IgD-negative memory B cell (primary cell): Measurements from ENCODE around the gene ZNF8. TPM values are rescaled to one million over a fixed set of nuclear protein-coding genes. Genes with fewer than 3 reads are reported as not detected.

ENCODE experiments used
- H3K27ac Mint-ChIP-seq, 3 donors: one replicate each; pipeline ENCODE4 v1.8.0; 2020 to 2022; ENCODE audit warnings: mild to moderate bottlenecking in 3 of 3, mixed read lengths in 3 of 3, moderate library complexity in 1 of 3
- H3K27me3 Mint-ChIP-seq: one replicate; pipeline ENCODE4 v1.8.0; 2021; ENCODE audit warnings: mixed read lengths
- H3K36me3 Mint-ChIP-seq: one replicate; pipeline ENCODE4 v1.8.0; 2020; ENCODE audit warnings: mild to moderate bottlenecking, mixed read lengths
- H3K4me1 Mint-ChIP-seq, 3 donors: one replicate each; pipeline ENCODE4 v1.8.0; 2020 to 2022; ENCODE audit warnings: mixed read lengths in 3 of 3, mild to moderate bottlenecking in 1 of 3
- H3K4me3 Mint-ChIP-seq, 4 donors: one replicate each; pipeline ENCODE4 v1.8.0; 2020 to 2022; ENCODE audit warnings: mild to moderate bottlenecking in 4 of 4, mixed read lengths in 4 of 4, moderate library complexity in 3 of 4
- H3K9me3 Mint-ChIP-seq, 3 donors: one replicate each; pipeline ENCODE4 v1.8.0; 2020 to 2021; ENCODE audit warnings: mixed read lengths in 3 of 3, mild to moderate bottlenecking in 1 of 3
- polyA plus RNA-seq: library from polyadenylated mRNA; unstranded; fragments of 300-500 nt; fragmentation: Illumina TruSeq; gene quantifications from one replicate; pipeline ENCODE4 v1.2.3, GENCODE V29; 2021

Gene ZNF8
- polyA plus RNA-seq, 1 donor from 2014 or later: 0.98 TPM

DNA sequence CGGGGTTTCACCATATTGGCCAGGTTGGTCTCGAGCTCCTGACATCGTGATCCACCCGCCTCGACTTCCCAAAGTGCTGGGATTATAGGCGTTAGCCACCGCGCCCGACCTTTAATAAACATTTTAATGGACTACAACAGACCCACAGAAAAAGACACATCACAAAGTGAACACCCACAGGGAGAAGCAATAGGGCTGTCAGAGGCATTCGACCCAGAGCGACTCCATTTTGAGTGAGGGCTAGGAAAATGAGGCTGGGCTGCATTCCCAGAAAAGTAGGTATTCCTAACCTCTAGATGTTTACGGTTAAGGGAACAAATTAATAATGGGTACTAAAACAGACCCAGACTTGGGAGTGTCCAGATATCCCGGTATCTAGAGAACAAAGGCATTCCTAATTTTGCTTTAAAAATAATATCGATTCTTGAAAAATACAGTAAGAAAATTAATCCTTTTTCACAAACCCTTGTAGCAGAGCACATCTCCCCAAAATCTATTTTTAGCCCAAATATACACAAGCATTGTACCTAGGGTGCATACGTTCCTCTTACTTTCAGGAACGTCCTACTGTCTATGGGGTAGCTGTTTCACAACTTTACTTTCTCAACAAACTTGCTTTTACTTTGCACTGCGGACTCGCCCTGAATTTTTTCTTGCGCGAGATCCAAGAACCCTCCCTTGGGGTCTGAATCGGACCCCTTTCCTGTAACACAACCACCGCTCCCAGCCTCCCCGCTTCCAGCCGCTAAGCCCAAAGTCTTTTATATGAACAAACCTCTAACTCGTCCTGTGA lies 811 bp upstream of the ZNF8 start:
- H3K27ac Mint-ChIP-seq: peak overlapping the region; percentile 79 to 97 (median 88)
- H3K9me3 Mint-ChIP-seq: peaks cover 6 to 10% (median 8%) of the 10 kb centered on the region in 3 donors
- H3K27me3 Mint-ChIP-seq: no peaks in the 10 kb centered on the region
- H3K4me1 Mint-ChIP-seq: peaks cover 7 to 27% (median 26%) of the 10 kb centered on the region in 3 donors
- peak overlapping the region; percentile 89 to 98 (median 94) for H3K4me3 Mint-ChIP-seq
- H3K36me3 Mint-ChIP-seq: peaks cover 14% of the 10 kb centered on the region

DNA sequence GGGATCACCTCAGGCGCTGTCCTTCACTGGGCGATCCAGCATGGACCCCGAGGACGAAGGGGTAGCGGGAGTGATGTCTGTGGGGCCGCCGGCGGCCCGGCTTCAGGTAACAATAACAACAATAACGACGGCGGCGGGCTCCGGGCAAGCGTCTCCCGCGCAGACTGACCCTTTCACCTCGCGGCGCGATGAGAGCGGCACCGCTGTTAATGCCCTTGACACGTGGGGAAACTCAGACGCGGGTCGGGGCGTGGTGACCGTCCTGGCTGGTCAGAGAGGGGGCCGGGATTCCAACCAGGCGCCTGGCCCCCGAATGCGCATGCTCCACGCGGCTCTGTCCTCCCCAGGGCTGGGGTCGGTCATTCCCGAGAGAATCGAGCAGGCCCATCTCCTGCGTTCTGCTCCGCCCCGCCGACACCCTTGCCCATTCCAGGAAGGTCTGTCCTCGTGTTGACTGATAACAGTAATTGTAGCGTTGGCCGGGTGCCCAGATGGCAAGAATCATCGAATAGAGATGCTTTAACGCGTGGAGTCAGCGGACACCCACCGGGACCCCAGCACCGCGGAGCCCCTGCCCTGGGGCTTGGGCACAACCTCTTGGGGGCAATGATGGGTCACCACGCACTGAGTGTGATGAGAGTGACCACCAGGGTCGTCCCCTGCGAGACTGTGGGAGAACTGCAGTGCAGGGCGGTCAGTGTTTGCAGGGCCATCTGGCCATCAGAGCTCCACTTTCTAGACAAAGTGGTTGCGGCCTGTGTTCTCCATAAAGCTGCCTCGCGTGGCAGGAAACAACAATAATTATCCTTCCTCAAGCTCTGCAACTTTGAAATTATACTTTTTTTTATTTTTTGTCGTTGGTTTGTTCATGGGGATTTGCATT lies 528 bp downstream of the ZNF8 start:
- Mint-ChIP-seq H3K27ac (peak overlapping the region; percentile 79 to 97 (median 88)), H3K4me3 (peak overlapping the region; percentile 89 to 98 (median 94)), H3K36me3 (peaks cover 20% of the 10 kb centered on the region), H3K27me3 (no peaks in the 10 kb centered on the region), H3K4me1 (peaks cover 7 to 27% (median 26%) of the 10 kb centered on the region in 3 donors), H3K9me3 (peaks cover 5 to 9% (median 6%) of the 10 kb centered on the region in 3 donors)

DNA sequence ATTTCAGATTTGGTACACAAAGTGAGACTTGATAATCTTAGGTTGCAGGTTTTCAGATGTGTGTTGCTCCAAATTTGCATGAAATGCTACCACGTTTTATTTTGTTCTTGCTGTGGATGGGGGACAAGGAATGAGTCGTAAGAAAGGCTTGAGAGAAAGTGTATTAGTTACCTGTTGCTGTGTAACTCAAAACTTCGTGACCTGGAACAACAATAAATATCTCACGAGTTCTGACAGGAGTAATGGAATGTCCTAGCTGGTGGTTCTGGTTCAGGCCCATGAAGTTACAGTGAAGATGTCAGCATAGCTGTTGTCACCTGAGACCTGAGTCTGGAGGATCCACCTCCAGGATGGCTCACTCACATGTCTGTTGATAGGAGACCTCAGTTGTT lies 1.2 kb downstream of the ZNF8 start:
- Mint-ChIP-seq H3K27ac (no peak overlapping the region), H3K36me3 (peaks cover 16% of the 10 kb centered on the region), H3K4me3 (peak overlapping the region; percentile 89 to 98 (median 94)), H3K27me3 (no peaks in the 10 kb centered on the region), H3K9me3 (peaks cover 0 to 4% (median 3%) of the 10 kb centered on the region in 3 donors), H3K4me1 (peaks cover 5 to 27% (median 26%) of the 10 kb centered on the region in 3 donors)

DNA sequence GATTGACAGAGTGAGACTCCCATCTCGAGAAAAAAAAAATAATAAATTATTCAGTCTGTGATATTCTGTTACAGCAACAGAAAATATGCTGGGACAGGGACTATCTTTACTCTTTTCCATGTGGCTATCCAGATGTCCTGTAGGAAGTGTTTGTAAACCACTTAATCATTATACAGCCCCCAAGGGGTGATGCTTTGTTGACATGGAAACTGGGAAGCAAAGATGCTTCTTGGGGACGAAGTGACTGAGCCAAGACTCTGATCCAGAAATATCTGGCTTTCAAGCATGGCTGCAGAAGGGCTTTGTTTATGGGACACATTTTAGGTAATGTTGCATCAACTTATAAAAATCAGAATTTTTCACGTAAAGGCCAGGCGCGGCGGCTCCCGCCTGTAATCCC lies 5.4 kb downstream of the ZNF8 start:
- Mint-ChIP-seq H3K9me3 (no peaks in the 10 kb centered on the region), H3K36me3 (peaks cover 10% of the 10 kb centered on the region), H3K4me1 (peaks cover 2 to 17% (median 16%) of the 10 kb centered on the region in 3 donors), H3K27ac (no peak overlapping the region), H3K4me3 (no peak overlapping the region), H3K27me3 (no peaks in the 10 kb centered on the region)

DNA sequence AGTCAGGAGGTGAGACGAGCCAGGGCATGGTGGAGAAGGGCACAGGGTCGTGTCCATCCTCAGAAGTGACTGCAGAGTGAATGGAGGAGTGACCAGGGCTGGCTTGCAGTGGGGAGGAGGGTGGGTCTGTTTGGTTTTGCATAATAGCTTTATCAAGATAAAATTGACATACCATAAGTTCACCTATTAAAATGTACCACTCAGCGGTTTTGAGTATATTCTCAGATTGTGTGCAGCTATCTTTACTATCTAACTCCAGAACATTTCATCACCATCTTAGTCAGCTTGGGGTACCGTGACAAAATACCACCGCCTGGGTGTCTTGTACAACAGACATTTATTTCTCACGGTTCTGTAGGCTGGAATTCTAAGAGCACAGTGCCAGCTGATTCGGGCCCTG lies 13.2 kb downstream of the ZNF8 start:
- no peak overlapping the region for H3K27ac Mint-ChIP-seq
- H3K36me3 Mint-ChIP-seq: peaks cover 28% of the 10 kb centered on the region
- H3K27me3 Mint-ChIP-seq: no peaks in the 10 kb centered on the region
- H3K9me3 Mint-ChIP-seq: peaks cover 10 to 11% (median 10%) of the 10 kb centered on the region in 3 donors
- H3K4me3 Mint-ChIP-seq: no peak overlapping the region
- peaks cover 0 to 1% (median 0%) of the 10 kb centered on the region in 3 donors for H3K4me1 Mint-ChIP-seq

DNA sequence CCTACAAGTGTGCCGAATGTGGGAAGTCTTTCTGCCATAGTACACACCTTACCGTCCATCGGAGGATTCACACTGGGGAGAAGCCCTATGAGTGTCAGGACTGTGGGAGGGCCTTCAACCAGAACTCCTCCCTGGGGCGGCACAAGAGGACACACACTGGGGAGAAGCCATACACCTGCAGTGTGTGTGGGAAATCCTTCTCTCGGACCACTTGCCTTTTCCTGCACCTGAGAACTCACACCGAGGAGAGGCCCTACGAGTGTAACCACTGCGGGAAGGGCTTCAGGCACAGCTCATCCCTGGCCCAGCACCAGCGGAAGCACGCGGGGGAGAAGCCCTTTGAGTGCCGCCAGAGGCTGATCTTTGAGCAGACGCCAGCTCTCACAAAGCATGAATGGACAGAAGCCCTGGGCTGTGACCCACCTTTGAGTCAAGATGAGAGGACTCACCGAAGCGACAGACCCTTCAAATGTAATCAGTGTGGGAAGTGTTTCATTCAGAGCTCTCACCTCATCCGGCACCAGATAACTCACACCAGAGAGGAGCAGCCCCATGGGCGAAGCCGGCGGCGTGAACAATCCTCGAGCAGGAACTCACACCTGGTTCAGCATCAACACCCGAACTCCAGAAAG lies 16.1 kb downstream of the ZNF8 start:
- peak overlapping the region in 1 of 4 donors; percentile 9 for H3K4me3 Mint-ChIP-seq
- H3K27me3 Mint-ChIP-seq: no peaks in the 10 kb centered on the region
- H3K27ac Mint-ChIP-seq: no peak overlapping the region
- peaks cover 0 to 1% (median 0%) of the 10 kb centered on the region in 3 donors for H3K4me1 Mint-ChIP-seq
- H3K36me3 Mint-ChIP-seq: peaks cover 31% of the 10 kb centered on the region
- peaks cover 7 to 11% (median 10%) of the 10 kb centered on the region in 3 donors for H3K9me3 Mint-ChIP-seq

DNA sequence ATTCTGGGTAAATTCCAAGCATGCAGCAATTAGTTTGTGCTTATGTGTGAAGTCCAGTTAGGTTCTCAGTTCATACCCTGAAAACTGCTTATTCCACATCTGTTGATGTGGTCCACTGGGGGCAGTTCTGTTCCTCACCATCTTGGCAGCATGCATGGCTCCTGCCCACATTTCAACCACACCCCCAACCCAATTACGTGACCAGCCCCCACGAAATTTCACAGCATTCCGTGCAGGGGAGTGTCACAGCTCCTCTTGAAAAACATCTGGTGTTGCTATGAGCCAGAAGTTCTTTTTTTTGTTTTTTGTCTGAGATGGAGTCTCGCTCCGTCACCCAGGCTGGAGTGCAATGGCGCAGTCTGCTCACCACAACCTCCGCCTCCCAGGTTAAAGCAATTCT lies 17.3 kb downstream of the ZNF8 start:
- no peak overlapping the region for H3K4me3 Mint-ChIP-seq
- H3K27me3 Mint-ChIP-seq: no peaks in the 10 kb centered on the region
- H3K27ac Mint-ChIP-seq: peak overlapping the region in 1 of 3 donors; percentile 39
- H3K9me3 Mint-ChIP-seq: peaks cover 10 to 13% (median 10%) of the 10 kb centered on the region in 3 donors
- H3K36me3 Mint-ChIP-seq: peaks cover 30% of the 10 kb centered on the region
- H3K4me1 Mint-ChIP-seq: peaks cover 0 to 1% (median 0%) of the 10 kb centered on the region in 3 donors

DNA sequence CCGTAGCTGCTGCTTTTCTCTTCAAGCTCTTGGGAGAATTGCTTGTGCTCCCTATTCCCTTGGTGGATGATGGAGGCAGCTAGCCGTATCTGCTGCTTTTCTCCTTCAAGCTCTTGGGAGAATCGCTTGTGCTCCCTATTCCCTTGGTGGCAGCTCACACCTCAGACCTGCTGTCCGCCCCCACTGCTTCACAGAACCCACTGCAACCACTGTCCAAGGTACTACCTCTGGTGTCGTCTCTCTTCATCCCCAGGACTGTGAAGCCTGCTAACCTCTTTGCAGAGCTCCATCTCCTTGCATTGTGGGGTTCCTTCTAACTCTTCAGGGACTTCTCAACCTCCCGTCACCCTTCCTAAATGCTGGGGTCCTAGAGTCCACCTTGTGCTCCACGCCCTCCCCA lies 21.9 kb downstream of the ZNF8 start:
- peaks cover 8 to 11% (median 10%) of the 10 kb centered on the region in 3 donors for H3K4me1 Mint-ChIP-seq
- peaks cover 16% of the 10 kb centered on the region for H3K36me3 Mint-ChIP-seq
- H3K9me3 Mint-ChIP-seq: peaks cover 0 to 6% (median 3%) of the 10 kb centered on the region in 3 donors
- H3K4me3 Mint-ChIP-seq: peak overlapping the region in 1 of 4 donors; percentile 43
- H3K27ac Mint-ChIP-seq: peak overlapping the region in 1 of 3 donors; percentile 57
- no peaks in the 10 kb centered on the region for H3K27me3 Mint-ChIP-seq

DNA sequence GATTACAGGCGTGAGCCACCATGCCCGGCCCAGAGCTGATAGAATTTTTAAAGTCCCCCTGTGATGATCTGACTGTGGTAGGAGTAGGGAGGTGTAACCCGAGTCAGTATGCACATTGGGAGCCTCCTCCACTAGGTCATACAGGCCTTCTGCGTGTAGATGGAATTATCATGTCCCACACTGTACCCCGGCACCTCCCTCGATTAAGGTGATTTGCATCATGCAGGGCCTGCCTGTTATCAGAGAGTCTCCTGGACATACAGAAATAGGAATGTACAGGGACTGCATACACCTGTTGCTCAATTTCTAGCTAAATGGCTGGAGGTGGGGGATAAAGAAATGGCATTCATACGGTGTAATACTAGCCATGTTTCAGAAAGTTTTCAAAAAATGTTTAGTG lies 25.5 kb downstream of the ZNF8 start:
- peaks cover 16 to 28% (median 18%) of the 10 kb centered on the region in 3 donors for H3K4me1 Mint-ChIP-seq
- peak overlapping the region; percentile 94 to 100 (median 99) for H3K4me3 Mint-ChIP-seq
- peaks cover 8% of the 10 kb centered on the region for H3K36me3 Mint-ChIP-seq

DNA sequence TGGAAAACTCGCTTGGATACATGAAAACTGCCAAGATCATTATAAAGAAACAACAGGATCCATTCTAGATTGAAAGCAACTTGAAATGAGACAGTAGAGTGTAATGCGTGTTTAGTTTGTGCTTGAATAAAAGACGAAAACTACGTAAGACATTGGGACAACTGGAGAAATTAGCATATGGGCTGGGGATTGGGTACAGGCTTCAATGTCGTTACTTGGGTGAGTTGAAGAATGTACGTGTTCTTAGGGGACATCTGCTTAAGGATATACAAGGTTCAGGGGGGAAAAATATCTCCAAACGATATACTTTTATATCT lies 26.0 kb downstream of the ZNF8 start:
- H3K27me3 Mint-ChIP-seq: no peaks in the 10 kb centered on the region
- peaks cover 0 to 6% (median 3%) of the 10 kb centered on the region in 3 donors for H3K9me3 Mint-ChIP-seq
- H3K36me3 Mint-ChIP-seq: peaks cover 7% of the 10 kb centered on the region
- peaks cover 16 to 28% (median 18%) of the 10 kb centered on the region in 3 donors for H3K4me1 Mint-ChIP-seq
- peak overlapping the region; percentile 94 to 100 (median 99) for H3K4me3 Mint-ChIP-seq
- peak overlapping the region; percentile 85 to 99 (median 99) for H3K27ac Mint-ChIP-seq

More for the DNA sequence above, 25.5 kb downstream of the ZNF8 start:
- peak overlapping the region; percentile 85 to 99 (median 99) for H3K27ac Mint-ChIP-seq
- peaks cover 0 to 6% (median 3%) of the 10 kb centered on the region in 3 donors for H3K9me3 Mint-ChIP-seq
- H3K27me3 Mint-ChIP-seq: no peaks in the 10 kb centered on the region

DNA sequence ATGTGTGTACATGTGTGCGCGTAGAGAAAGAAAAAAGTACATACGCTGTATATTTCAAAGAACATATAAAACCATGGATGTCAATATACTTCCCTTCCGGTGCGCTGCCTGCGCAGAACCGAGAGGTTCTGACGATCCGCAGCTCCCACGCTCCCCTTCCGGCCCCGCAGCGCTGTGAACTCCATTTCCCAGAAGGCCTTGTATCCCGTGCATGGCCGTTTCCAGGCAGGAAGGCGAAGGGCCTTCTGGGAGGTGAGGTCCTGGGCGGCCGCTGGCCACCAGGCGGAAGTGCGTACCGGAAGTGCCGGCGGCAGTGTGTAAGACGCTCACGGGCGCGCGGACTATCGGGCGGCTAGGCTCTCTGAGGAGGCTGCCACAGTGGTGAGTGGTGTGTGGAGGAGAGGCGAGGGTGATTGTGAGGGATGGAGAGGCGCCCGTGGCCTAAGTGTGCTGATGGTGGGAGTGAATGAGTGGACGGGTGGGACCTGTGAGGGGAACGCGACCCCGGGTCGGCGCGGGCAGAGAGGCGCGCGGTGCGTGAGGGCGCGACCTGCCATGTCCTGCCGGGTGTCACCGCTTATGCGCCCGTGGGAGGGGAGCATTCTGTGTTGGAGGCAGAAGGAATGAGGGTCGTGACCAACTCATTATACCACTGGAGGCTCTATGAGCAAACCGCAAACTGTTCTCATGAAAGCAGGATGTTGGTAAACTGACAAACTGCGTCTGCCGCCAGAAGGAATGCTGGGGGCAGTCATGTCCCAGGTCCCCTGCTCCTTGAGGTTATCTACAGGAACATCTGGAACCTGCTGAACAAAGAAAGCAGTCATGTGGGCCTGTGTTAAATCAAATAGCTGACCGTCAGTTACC lies 26.5 kb downstream of the ZNF8 start, which contains the start of gene ERVK3-1:
Gene ERVK3-1 (plus strand): TSS at position 313 of the 867 bp plus-strand sequence. CDS start 6,792 bp downstream, outside the sequence.
- Mint-ChIP-seq H3K9me3 (peaks cover 0 to 6% (median 0%) of the 10 kb centered on the region in 3 donors), H3K4me3 (peak within 1 kb of the TSS; percentile 94 to 100 (median 99)), H3K27ac (peak within 1 kb of the TSS; percentile 85 to 99 (median 99)), H3K36me3 (peaks cover 10% of the 10 kb centered on the region), H3K27me3 (no peaks in the 10 kb centered on the region), H3K4me1 (peaks cover 16 to 28% (median 18%) of the 10 kb centered on the region in 3 donors)

DNA sequence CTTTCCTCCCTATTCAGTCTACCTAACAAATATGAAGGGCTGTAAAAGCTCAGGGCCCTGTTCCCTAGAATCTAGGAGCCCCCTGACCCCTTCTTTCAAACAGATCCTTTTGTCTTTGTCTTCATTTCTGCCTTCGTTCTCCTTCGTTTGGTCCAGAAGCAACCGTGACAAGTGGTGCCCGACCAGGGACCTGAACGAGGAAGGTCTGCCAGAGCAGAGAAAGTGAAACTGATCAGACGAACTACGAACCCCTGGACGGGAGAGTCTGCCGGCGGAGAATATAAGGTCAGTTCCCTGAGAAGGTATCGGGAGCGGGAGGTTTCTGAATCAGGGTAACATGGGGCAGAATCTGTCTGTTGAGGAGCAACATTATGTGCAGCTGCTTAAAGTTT lies 27.2 kb downstream of the ZNF8 start:
- Mint-ChIP-seq H3K4me1 (peaks cover 16 to 28% (median 18%) of the 10 kb centered on the region in 3 donors), H3K27ac (peak overlapping the region; percentile 85 to 99 (median 99)), H3K27me3 (no peaks in the 10 kb centered on the region), H3K4me3 (peak overlapping the region; percentile 94 to 100 (median 99)), H3K9me3 (peaks cover 0 to 4% (median 0%) of the 10 kb centered on the region in 3 donors), H3K36me3 (peaks cover 11% of the 10 kb centered on the region)

DNA sequence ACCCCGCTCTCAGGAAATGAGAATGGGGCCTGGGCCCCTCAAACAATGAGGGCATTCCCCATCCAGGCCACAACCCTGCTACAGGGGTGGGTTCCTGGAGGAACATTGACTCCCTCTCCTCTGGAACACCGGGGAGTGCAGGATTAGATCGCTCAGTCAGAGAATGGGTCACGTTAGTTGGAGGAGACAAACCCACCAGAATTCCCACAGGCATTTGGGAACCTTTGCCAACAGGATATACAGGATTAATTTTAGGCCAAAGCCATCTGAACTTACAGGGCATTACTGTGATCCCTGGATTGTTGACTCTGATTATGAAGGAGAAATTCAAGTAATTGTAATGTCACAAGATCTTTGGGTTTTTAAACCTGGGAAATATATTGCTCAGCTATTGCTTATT lies 29.0 kb downstream of the ZNF8 start:
- no peaks in the 10 kb centered on the region for H3K27me3 Mint-ChIP-seq
- peak overlapping the region in 2 of 4 donors; percentile 28 to 67 for H3K4me3 Mint-ChIP-seq
- peaks cover 0 to 2% (median 0%) of the 10 kb centered on the region in 3 donors for H3K9me3 Mint-ChIP-seq
- H3K27ac Mint-ChIP-seq: peak overlapping the region in 1 of 3 donors; percentile 39
- H3K4me1 Mint-ChIP-seq: peaks cover 16 to 28% (median 18%) of the 10 kb centered on the region in 3 donors
- peaks cover 13% of the 10 kb centered on the region for H3K36me3 Mint-ChIP-seq
